ENCODE results near the gene GRID1.

DNA sequence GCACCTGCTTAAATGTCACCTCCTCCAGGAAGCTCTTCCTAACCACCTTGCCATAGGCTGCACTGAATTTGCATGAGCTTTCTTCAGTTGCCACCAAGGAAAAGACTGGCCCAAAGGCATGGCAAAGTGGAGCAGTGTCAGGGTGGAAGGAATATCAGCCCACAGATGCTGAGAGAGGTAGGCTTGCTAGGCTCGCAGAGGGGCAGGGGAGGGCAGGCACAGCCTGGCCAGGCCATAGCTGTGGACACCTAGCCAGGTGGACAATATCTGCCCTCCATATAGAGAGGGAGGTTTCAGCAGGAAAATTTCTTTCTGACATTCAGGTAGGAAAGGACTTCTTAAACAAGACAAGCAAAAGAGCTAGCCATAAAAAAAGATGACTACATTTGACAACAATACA lies 166.3 kb downstream of the GRID1 start:
- no peak for TF ChIP-seq POLR2A (IDR thresholded peaks at IDR 0.05; ENCODE audit: low read length)
- TF ChIP-seq GATA1 (IDR thresholded peaks at IDR 0.05; ENCODE audit: low read depth, low read length) = no peak

All from erythroblast (primary cell).